Gastroesophageal sphincter (tissue), 3 donors: ENCODE results near the gene MLH3.

Experiments used
- CTCF ChIP-seq, 4 experiments: fragments of 200-600 bp in 2 of 4; fragments of 450-650 bp in 2 of 4; sonication (generic) in 1 of 4; IDR thresholded peaks; one replicate each; pipeline ENCODE4 v1.5.1; 2017 to 2019; ENCODE audit warnings: antibody characterized with exemption in 4 of 4, mild to moderate bottlenecking in 2 of 4, moderate library complexity in 2 of 4
- POLR2A ChIP-seq, 2 donors: fragments of 450-650 bp; IDR thresholded peaks; one replicate each; pipeline ENCODE4 v1.6.1; 2017; ENCODE audit warnings: antibody characterized with exemption in 2 of 2, mild to moderate bottlenecking in 2 of 2, moderate library complexity in 1 of 2

- TF ChIP-seq CTCF (IDR thresholded peaks at IDR 0.05), result no peak
- no peak for TF ChIP-seq POLR2A (IDR thresholded peaks at IDR 0.05)
Observed at GRCh38 chr14:75040959-75041358, 10.3 kb downstream of the MLH3 start.
